SK-N-SH (cell line): ENCODE results near the gene TPD52L3. TPM values are rescaled to one million over a fixed set of nuclear protein-coding genes. Genes with fewer than 3 reads are reported as not detected.
A peak's percentile ranks its signal among the peaks of the same experiment; 100 is the strongest.

ENCODE experiments used
- CTCF ChIA-PET: fragments of 300-600, 350-600 bp; formaldehyde crosslinking; extraction: SDS; loops from one replicate; lab custom pipeline; 2021; lab: Yijun Ruan, JAX
- POLR2A ChIA-PET: fragments of 350-600 bp; sonication (Branson Sonifier 250); formaldehyde crosslinking; extraction: SDS; loops from one replicate; lab custom pipeline; 2020; ENCODE audit warnings: antibody characterized with exemption, inconsistent platforms; lab: Yijun Ruan, JAX
- DNase-seq: peaks from one replicate; pipeline ENCODE4 v3.0.0; 2012
- H2AFZ ChIP-seq: fragments of 200-600 bp; sonication (generic); 2 replicates; pipeline ENCODE4 v1.8.1; 2016; ENCODE audit warnings: antibody characterized with exemption, mild to moderate bottlenecking, low read depth
- H3F3A ChIP-seq: fragments of 200-600 bp; sonication (generic); replicated peaks from 2 replicates; pipeline ENCODE3; 2016; ENCODE audit warnings: antibody characterized with exemption, mild to moderate bottlenecking; ENCODE audit not compliant: insufficient read depth
- H3K27ac ChIP-seq, 2 experiments: fragments of 200-500 bp in 1 of 2; fragments of 200-600 bp in 1 of 2; sonication (Bioruptor generic) in 1 of 2; sonication (generic), shearing (Covaris generic) in 1 of 2; 2 replicates each; pipeline versions ENCODE4 v1.5.1 to v1.6.1; 2014 to 2016; ENCODE audit warnings: low read depth in 2 of 2, inconsistent platforms in 1 of 2, low read length in 1 of 2, mild to moderate bottlenecking in 1 of 2, mixed read lengths in 1 of 2
- H3K27me3 ChIP-seq: fragments of 200-600 bp; sonication (generic), shearing (Covaris generic); 2 replicates; pipeline ENCODE4 v1.6.1; 2016; ENCODE audit warnings: mixed run types; ENCODE audit not compliant: insufficient read depth
- H3K36me3 ChIP-seq, 2 experiments: fragments of 200-500 bp in 1 of 2; fragments of 200-600 bp in 1 of 2; sonication (Bioruptor generic) in 1 of 2; sonication (generic) in 1 of 2; replicated peaks in 1 of 2; 2 replicates each; pipeline versions ENCODE3 to v1.5.1; 2014 to 2016; ENCODE audit warnings: low read length in 1 of 2, mild to moderate bottlenecking in 1 of 2; ENCODE audit not compliant: insufficient read depth in 2 of 2, control insufficient read depth in 1 of 2
- H3K4me1 ChIP-seq, 2 experiments: fragments of 200-500 bp in 1 of 2; fragments of 200-600 bp in 1 of 2; sonication (Bioruptor generic) in 1 of 2; sonication (generic), shearing (Covaris generic) in 1 of 2; 2 replicates each; pipeline versions ENCODE4 v1.5.1 to v1.6.1; 2014 to 2016; ENCODE audit warnings: low read depth in 1 of 2, low read length in 1 of 2, mixed run types in 1 of 2; ENCODE audit not compliant: insufficient read depth in 2 of 2, control insufficient read depth in 1 of 2
- H3K4me2 ChIP-seq: fragments of 200-600 bp; sonication (generic), shearing (Covaris generic); 2 replicates; pipeline ENCODE4 v1.6.1; 2017; ENCODE audit warnings: mixed run types
- H3K4me3 ChIP-seq, 2 experiments: fragments of 200-500 bp in 1 of 2; fragments of 200-600 bp in 1 of 2; sonication (Bioruptor generic) in 1 of 2; sonication (generic), shearing (Covaris generic) in 1 of 2; 2 replicates each; pipeline versions ENCODE4 v1.5.1 to v1.8.1; 2014 to 2016; ENCODE audit warnings: low read depth in 2 of 2, inconsistent platforms in 1 of 2, low read length in 1 of 2, mild to moderate bottlenecking in 1 of 2, mixed read lengths in 1 of 2, moderate library complexity in 1 of 2
- H3K79me2 ChIP-seq: fragments of 200-600 bp; sonication (generic); 2 replicates; pipeline ENCODE4 v1.8.1; 2017; ENCODE audit warnings: mild to moderate bottlenecking; ENCODE audit not compliant: insufficient read depth
- H3K9ac ChIP-seq: fragments of 200-600 bp; sonication (generic); 2 replicates; pipeline ENCODE4 v1.6.1; 2017; ENCODE audit warnings: mixed run types
- H3K9me2 ChIP-seq: fragments of 200-600 bp; sonication (generic); 2 replicates; pipeline ENCODE4 v1.6.1; 2017; ENCODE audit warnings: mixed run types
- H3K9me3 ChIP-seq: fragments of 200-600 bp; sonication (generic); 2 replicates; pipeline ENCODE4 v1.6.1; 2017; ENCODE audit warnings: mixed run types, mild to moderate bottlenecking, moderate library complexity
- H4K20me1 ChIP-seq: fragments of 200-600 bp; sonication (generic); 2 replicates; pipeline ENCODE4 v1.6.1; 2017; ENCODE audit warnings: mild to moderate bottlenecking, mixed run types; ENCODE audit not compliant: insufficient read depth
- CHD2 ChIP-seq: fragments of 150-350 bp; IDR thresholded peaks from 2 replicates; pipeline ENCODE4 v1.6.1; 2018; ENCODE audit warnings: low read length; ENCODE audit not compliant: partially characterized antibody
- ELF1 ChIP-seq: IDR thresholded peaks from 2 replicates; pipeline ENCODE4 v1.4.0; 2012
- EZH2phosphoT487 ChIP-seq: fragments of 200-600 bp; sonication (generic); IDR thresholded peaks from 2 replicates; pipeline ENCODE4 v1.6.1; 2017; ENCODE audit warnings: low read depth, mixed run types, mild to moderate bottlenecking, antibody characterized with exemption, moderate library complexity, borderline replicate concordance
- FOSL2 ChIP-seq: IDR thresholded peaks from 2 replicates; pipeline ENCODE4 v1.4.0; 2012; ENCODE audit warnings: low read depth, mild to moderate bottlenecking, moderate library complexity, borderline replicate concordance
- FOXJ3 ChIP-seq: sonication (generic); formaldehyde crosslinking; IDR thresholded peaks from 2 replicates; pipeline ENCODE4 v1.5.1; 2020; ENCODE audit warnings: mild to moderate bottlenecking, missing genetic modification reagents
- FOXM1 ChIP-seq: IDR thresholded peaks from 2 replicates; pipeline ENCODE4 v1.4.0; 2012; ENCODE audit warnings: low read depth, mild to moderate bottlenecking
- GATA2 ChIP-seq: sonication (generic); formaldehyde crosslinking; IDR thresholded peaks from 2 replicates; pipeline ENCODE4 v1.5.0; 2020; ENCODE audit warnings: mild to moderate bottlenecking, missing genetic modification reagents
- IRF3 ChIP-seq: fragments of 150-350 bp; IDR thresholded peaks from 2 replicates; pipeline ENCODE4 v1.6.1; 2016; ENCODE audit warnings: mild to moderate bottlenecking, low read depth, low read length
- MAX ChIP-seq: IDR thresholded peaks from 2 replicates; pipeline ENCODE4 v1.4.0; 2012; ENCODE audit warnings: low read depth
- MEF2A ChIP-seq: IDR thresholded peaks from 2 replicates; pipeline ENCODE4 v1.4.0; 2012; ENCODE audit warnings: low read depth, borderline replicate concordance
- MXI1 ChIP-seq: IDR thresholded peaks from 2 replicates; pipeline ENCODE4 v1.6.1; 2012; ENCODE audit warnings: mild to moderate bottlenecking, low read depth, low read length, improper control_type of control experiment
- NFIC ChIP-seq: IDR thresholded peaks from 2 replicates; pipeline ENCODE4 v1.4.0; 2012; ENCODE audit warnings: borderline replicate concordance
- NRF1 ChIP-seq: IDR thresholded peaks from 2 replicates; pipeline ENCODE4 v1.6.1; 2012; ENCODE audit warnings: low read depth, mild to moderate bottlenecking, low read length
- RFX5 ChIP-seq: IDR thresholded peaks from 2 replicates; pipeline ENCODE4 v1.6.1; 2012; ENCODE audit warnings: mild to moderate bottlenecking, improper control_type of control experiment, low read length
- RXRA ChIP-seq: IDR thresholded peaks from 2 replicates; pipeline ENCODE4 v1.4.0; 2012; ENCODE audit warnings: low read depth, mild to moderate bottlenecking, borderline replicate concordance
- TAF1 ChIP-seq: IDR thresholded peaks from 2 replicates; pipeline ENCODE4 v1.6.1; 2012; ENCODE audit warnings: low read depth, mild to moderate bottlenecking, low read length, moderate library complexity, borderline replicate concordance
- TCF12 ChIP-seq: IDR thresholded peaks from 2 replicates; pipeline ENCODE4 v1.4.0; 2012
- TEAD4 ChIP-seq: IDR thresholded peaks from 2 replicates; pipeline ENCODE4 v1.4.0; 2012; ENCODE audit warnings: mild to moderate bottlenecking, borderline replicate concordance; ENCODE audit not compliant: insufficient read depth
- USF1 ChIP-seq: IDR thresholded peaks from 2 replicates; pipeline ENCODE4 v1.4.0; 2012; ENCODE audit warnings: low read depth, borderline replicate concordance
- USF2 ChIP-seq: fragments of 150-350 bp; IDR thresholded peaks from 2 replicates; pipeline ENCODE4 v1.6.1; 2017; ENCODE audit warnings: antibody characterized with exemption, low read length, low read depth, borderline replicate concordance
- YY1 ChIP-seq: IDR thresholded peaks from 2 replicates; pipeline ENCODE4 v1.4.0; 2012; ENCODE audit warnings: low read depth, mild to moderate bottlenecking
- WGBS: methylation state at CpG from one replicate; pipeline ENCODE4 v1.1.6; 2017; ENCODE audit warnings: low lambda C conversion rate; 5-methylcytosine and 5-hydroxymethylcytosine counted together
- polyA plus RNA-seq, 3 experiments: library from polyadenylated mRNA; depleted of rRNA; stranded (reverse); fragments of >200 nt; gene quantifications; 2 replicates each; pipeline ENCODE4 v1.2.3, GENCODE V29; 2012

TPD52L3 gene
- polyA plus RNA-seq, 1 of the 3 experiments (the other 2 are of a cell fraction) = not detected

GRCh38 chr9:6356441-6356840, 28.3 kb downstream of the TPD52L3 start:
- Histone ChIP-seq H3K4me1 (peaks cover 0 to 8% of the 10 kb centered on the region in 2 experiments; a peak in 1 of 4 replicates), H3K79me2 (no peaks in the 10 kb centered on the region), H3K4me2 (no peak overlapping the region), H3K9me2 (no peaks in the 10 kb centered on the region), H3K9ac (no peak overlapping the region), H3K9me3 (no peaks in the 10 kb centered on the region), H3F3A (no peaks in the 10 kb centered on the region), H4K20me1 (no peaks in the 10 kb centered on the region), H3K4me3 (no peak overlapping the region), H3K36me3 (no peaks in the 10 kb centered on the region), H3K27me3 (no peaks in the 10 kb centered on the region), H3K27ac (no peak overlapping the region), H2AFZ (peak overlapping the region; percentile 79; the same call in 1 of the 2 replicates)
- ChIA-PET CTCF (interaction anchor here (1.2 to 4.4 kb wide), 2 partner anchors 8 to 212 kb away, joined by 3 to 34 read pairs; no protein-coding TSS in a partner anchor), POLR2A (no interaction called here)
- TF ChIP-seq TEAD4 (no peak), NRF1 (no peak), CHD2 (no peak), MXI1 (no peak), EZH2phosphoT487 (no peak), TAF1 (no peak), RXRA (no peak), GATA2 (CRISPR knock-in tag) (no peak), MEF2A (no peak), ELF1 (no peak), NFIC (no peak), FOSL2 (no peak), FOXM1 (no peak), RFX5 (no peak), MAX (no peak), TCF12 (no peak), USF2 (no peak)
- no peak for DNase-seq
- WGBS = 100% methylated on average over 1 of the region's 1 CpG

- no peaks in the 10 kb centered on the region for H3K36me3 ChIP-seq
- H3K9me3 ChIP-seq = no peaks in the 10 kb centered on the region
- H3K4me2 ChIP-seq = no peak overlapping the region
- POLR2A ChIA-PET = interaction anchor here (0.6 kb wide), 1 partner anchor 743 kb away, joined by 5 read pairs; no protein-coding TSS in a partner anchor
- TF ChIP-seq RXRA (no peak), FOXJ3 (no peak), TCF12 (no peak), FOSL2 (no peak), TAF1 (no peak), IRF3 (no peak), USF2 (no peak), USF1 (no peak), MAX (no peak), YY1 (no peak)
- H3F3A ChIP-seq = no peaks in the 10 kb centered on the region
- no peaks in the 10 kb centered on the region for H3K27me3 ChIP-seq
- CTCF ChIA-PET = interaction anchor here (1.2 to 4.4 kb wide), 4 partner anchors 8 to 311 kb away, joined by 3 to 34 read pairs (median 4); no protein-coding TSS in a partner anchor
- no peak overlapping the region for H3K27ac ChIP-seq
- H2AFZ ChIP-seq = no peak overlapping the region
- no peaks in the 10 kb centered on the region for H3K9me2 ChIP-seq
- H3K4me1 ChIP-seq = peaks cover 0 to 8% of the 10 kb centered on the region in 2 experiments; a peak in 1 of 4 replicates
- no peak overlapping the region for H3K9ac ChIP-seq
- DNase-seq = no peak
- no peaks in the 10 kb centered on the region for H4K20me1 ChIP-seq
- WGBS = 100% methylated on average over 1 of the region's 1 CpG
- no peaks in the 10 kb centered on the region for H3K79me2 ChIP-seq
- no peak overlapping the region for H3K4me3 ChIP-seq
Measured at GRCh38 chr9:6356904-6357303, 28.7 kb downstream of the TPD52L3 start.
